GM10266 (cell line): ENCODE data around the gene ACTG1.

Source experiments
- DNase-seq: peaks from one replicate; pipeline ENCODE4 v3.0.0; 2012; ENCODE audit errors: extremely low spot score
- TF ChIP-seq, protein P1 (sequence below): IDR thresholded peaks from 2 replicates; pipeline ENCODE4 v1.5.1; 2012; ENCODE audit warnings: mild to moderate bottlenecking, low read depth; ENCODE audit not compliant: control insufficient read depth, insufficient read depth; ENCODE audit errors: missing control alignments

The ACTG1 gene

DNA sequence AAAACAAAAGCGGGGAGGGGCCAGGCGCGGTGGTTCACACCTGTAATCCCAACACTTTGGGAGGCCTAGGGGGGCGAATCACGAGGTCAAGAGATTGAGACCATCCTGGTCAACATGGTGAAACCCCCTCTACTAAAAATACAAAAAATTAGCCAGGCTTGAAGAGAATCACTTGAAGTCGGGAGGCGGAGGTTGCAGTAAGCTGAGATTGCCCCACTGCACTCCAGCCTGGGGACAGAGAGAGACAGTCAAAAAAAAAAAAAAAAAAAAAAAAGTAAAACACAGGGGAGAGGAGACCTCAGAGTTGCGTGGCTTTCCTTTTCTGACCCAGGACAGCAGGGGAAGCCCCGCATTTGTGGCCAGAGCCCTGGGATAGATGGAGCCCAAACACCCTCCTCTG is 19.9 kb downstream of the ACTG1 start:
- no peak for DNase-seq
- TF ChIP-seq, protein P1, sequence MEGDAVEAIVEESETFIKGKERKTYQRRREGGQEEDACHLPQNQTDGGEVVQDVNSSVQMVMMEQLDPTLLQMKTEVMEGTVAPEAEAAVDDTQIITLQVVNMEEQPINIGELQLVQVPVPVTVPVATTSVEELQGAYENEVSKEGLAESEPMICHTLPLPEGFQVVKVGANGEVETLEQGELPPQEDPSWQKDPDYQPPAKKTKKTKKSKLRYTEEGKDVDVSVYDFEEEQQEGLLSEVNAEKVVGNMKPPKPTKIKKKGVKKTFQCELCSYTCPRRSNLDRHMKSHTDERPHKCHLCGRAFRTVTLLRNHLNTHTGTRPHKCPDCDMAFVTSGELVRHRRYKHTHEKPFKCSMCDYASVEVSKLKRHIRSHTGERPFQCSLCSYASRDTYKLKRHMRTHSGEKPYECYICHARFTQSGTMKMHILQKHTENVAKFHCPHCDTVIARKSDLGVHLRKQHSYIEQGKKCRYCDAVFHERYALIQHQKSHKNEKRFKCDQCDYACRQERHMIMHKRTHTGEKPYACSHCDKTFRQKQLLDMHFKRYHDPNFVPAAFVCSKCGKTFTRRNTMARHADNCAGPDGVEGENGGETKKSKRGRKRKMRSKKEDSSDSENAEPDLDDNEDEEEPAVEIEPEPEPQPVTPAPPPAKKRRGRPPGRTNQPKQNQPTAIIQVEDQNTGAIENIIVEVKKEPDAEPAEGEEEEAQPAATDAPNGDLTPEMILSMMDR = no peak

- DNase-seq = no peak
- TF ChIP-seq, protein P1 = no peak
Measured at GRCh38 chr17:81492202-81492601, 20.4 kb downstream of the ACTG1 start.

DNA sequence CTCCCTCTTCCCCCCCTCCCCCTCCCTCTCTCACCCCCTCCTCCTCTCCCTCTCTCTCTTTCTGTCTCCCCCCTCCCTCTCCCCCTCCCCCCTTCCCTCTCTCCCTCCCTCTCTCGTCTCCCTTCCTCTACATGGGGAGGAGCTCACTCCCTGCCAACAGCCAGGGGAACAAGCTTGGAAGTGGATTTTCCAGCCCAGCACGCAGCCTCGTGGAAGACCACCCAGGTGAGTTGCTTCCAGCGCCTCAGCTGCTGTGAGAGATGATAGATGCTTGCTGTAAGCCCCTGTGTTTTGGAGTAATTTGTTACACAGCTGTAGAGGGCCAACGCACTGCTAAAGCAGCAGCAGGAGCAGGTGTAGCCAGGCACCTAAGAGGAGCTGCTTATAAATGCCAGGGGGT is 20.8 kb downstream of the ACTG1 start:
- no peak for DNase-seq
- TF ChIP-seq, protein P1 = no peak

- DNase-seq = no peak
- TF ChIP-seq, protein P1 = no peak
Measured at GRCh38 chr17:81491181-81491581, 21.4 kb downstream of the ACTG1 start.

GRCh38 chr17:81489998-81490992 is 22.3 kb downstream of the ACTG1 start:
- TF ChIP-seq, protein P1 = no peak
- DNase-seq = no peak

DNA sequence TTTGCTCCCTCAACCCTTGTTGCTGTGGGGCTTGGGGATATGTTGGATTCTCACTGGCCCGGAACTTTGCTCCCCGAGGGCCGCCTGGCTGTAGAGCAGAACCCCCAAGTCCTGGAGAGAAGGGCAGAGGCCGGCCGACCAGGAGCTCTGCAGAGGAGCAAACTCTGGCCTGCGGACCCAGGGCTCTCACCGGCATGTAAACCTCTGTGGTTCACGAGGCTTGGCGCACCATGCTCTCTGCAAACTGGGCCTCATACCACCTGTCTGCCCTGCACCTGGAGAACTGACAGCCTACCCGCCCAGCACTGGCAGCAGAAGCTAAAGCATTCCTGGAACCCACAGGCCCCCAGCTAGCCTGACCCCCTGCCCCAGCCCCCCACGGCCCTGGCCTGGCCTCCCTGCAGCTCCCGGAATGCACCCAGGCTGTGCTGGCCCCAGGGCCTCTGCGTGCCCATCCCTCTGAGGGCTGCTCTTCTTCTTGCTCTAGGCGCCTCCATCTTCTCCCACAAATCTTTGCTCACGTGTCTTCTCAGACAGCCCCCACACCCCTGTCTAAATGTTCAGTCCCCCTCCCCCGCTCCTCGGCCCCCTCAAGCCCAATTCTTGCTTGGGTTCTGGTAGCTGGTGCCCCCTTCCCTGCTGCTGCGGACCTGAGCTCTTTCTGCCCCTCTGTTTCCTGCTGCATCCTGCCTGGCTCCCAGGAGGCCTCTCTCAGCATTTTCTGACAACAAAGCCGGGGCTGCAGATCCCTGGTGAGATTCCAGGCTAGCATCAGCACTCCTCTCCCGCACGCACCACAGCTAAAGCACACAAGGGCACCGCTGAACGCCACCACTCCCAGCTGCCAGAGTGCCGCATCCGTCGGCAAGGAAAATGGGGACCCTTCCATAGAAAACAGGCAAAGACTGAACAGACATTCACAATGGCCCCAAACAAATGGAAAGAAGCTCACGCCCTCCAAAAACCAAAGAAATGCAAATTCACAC is 23.3 kb downstream of the ACTG1 start:
- TF ChIP-seq, protein P1 = no peak

More for the DNA sequence above, 23.3 kb downstream of the ACTG1 start:
- no peak for DNase-seq
